ENCODE data around the gene RIC8B. TPM values are rescaled to one million over a fixed set of nuclear protein-coding genes. Genes with fewer than 3 reads are reported as not detected.
A peak's percentile ranks its signal among the peaks of the same experiment; 100 is the strongest.

The RIC8B gene
- total RNA-seq, 6 experiments from 2014 or later = 8.0 to 12.0 (median 10.2) TPM

DNA sequence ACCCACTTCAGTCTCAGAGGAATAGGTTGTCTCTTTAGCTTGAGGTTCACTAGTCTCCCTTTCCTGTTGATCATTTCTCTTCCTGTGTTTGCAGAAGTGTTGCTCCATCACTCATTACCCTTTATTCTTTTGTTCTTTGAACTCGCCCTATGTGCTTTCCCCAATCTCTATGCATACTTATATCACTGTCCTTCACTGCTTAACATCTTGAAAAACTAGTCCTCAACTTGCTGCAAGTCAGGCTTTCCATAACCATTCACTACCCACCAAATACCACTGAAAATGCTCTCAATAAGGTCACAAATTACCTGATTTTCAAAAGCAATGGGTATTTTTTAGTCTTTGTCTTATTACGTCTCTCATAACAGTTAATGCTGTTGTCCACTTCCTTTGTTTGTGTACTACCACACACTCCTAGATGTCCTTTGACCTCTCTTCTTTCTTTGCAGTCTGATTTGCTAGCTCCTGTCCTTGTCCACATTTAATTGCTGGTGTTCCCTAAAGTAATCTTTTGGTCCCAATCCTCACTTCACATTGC, 80.8 kb downstream of the RIC8B start:
- peaks cover 4% of the 10 kb centered on the region for H3K36me3 Mint-ChIP-seq (ENCODE audit: low read depth)
- H3K9me3 Mint-ChIP-seq = no peaks in the 10 kb centered on the region
- no peak for DNase-seq
- H3K27me3 Mint-ChIP-seq (ENCODE audit: insufficient read depth) = peaks cover 1% of the 10 kb centered on the region; the same call in 1 of the 2 replicates
- H3K27ac Mint-ChIP-seq = no peak overlapping the region
- TF ChIP-seq, protein P1, sequence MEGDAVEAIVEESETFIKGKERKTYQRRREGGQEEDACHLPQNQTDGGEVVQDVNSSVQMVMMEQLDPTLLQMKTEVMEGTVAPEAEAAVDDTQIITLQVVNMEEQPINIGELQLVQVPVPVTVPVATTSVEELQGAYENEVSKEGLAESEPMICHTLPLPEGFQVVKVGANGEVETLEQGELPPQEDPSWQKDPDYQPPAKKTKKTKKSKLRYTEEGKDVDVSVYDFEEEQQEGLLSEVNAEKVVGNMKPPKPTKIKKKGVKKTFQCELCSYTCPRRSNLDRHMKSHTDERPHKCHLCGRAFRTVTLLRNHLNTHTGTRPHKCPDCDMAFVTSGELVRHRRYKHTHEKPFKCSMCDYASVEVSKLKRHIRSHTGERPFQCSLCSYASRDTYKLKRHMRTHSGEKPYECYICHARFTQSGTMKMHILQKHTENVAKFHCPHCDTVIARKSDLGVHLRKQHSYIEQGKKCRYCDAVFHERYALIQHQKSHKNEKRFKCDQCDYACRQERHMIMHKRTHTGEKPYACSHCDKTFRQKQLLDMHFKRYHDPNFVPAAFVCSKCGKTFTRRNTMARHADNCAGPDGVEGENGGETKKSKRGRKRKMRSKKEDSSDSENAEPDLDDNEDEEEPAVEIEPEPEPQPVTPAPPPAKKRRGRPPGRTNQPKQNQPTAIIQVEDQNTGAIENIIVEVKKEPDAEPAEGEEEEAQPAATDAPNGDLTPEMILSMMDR (IDR thresholded peaks at IDR 0.05) = no peak
- peaks cover 8% of the 10 kb centered on the region for H3K4me1 Mint-ChIP-seq (ENCODE audit: low read depth)
- no peak overlapping the region for H3K4me3 Mint-ChIP-seq

DNA sequence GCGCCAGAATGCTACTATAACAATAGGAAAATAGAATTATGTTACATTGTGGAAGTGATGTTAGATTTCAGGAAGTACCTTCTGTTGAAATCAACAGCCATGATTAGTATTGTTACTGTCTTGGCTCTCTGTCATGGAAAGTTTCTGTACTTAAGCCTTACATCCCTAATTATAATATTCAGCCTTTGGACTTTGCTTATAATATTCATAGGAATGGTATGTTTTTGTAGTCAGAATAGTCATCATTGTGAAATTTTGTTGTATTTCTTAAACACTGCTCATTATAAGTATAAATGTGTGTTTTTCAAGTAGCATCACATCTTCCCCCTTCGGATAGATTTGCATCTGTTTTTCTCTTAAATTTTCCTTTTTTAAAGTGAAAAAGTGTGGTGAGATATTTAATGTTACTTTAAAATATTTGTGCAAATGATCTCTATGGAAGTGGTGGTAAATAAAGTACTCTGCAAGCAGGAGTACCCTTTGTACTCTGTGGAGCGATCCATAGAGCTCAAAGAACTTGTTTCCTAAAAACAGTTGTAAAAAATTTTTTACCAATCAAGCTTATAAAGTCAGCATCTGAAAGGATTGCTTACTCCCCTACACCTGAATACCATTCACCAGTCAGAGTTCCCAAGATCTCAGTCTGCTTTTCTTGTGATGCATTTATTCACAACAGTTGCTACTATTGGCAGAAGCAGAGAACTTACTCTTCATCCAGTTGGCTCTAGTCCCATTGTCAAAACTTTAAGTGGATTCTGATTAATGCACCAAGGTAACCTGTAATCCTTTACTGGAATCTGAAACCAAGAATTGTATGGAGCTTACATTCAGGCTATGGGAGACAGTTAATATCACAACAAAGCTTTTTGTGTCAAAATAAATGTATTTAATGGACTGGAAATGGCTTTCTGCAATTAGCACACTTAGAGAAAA, 87.8 kb downstream of the RIC8B start:
- peaks cover 63% of the 10 kb centered on the region for H3K4me1 Mint-ChIP-seq (ENCODE audit: low read depth)
- no peaks in the 10 kb centered on the region for H3K9me3 Mint-ChIP-seq
- H3K27ac Mint-ChIP-seq = peak overlapping the region; percentile 70
- H3K27me3 Mint-ChIP-seq (ENCODE audit: insufficient read depth) = no peaks in the 10 kb centered on the region
- H3K36me3 Mint-ChIP-seq (ENCODE audit: low read depth) = peaks cover 20% of the 10 kb centered on the region
- peak; percentile 80 for DNase-seq
- TF ChIP-seq, protein P1 (IDR thresholded peaks at IDR 0.05) = no peak
- H3K4me3 Mint-ChIP-seq = peak overlapping the region; percentile 39

DNA sequence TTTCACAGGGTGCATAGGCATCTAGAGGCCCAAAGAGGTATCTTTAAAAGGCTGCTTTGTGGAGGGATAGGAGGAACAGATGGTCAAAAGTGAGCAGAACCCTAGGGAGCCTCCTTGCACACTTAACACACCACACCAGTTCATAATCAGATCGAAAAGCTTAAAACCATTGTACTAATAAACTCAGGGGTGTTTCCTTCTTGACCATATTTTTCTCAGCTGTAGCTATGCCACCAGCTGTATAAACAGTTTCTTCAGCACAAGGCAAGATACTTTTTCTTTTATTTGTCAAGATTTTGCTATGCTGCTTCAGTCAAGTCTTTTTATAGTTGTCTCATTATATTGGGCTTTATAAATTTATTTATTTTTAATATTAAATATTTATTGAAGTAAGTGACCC, 88.7 kb downstream of the RIC8B start:
- H3K4me3 Mint-ChIP-seq = no peak overlapping the region
- H3K9me3 Mint-ChIP-seq = no peaks in the 10 kb centered on the region
- no peaks in the 10 kb centered on the region for H3K27me3 Mint-ChIP-seq (ENCODE audit: insufficient read depth)
- H3K4me1 Mint-ChIP-seq (ENCODE audit: low read depth) = peaks cover 69% of the 10 kb centered on the region
- H3K36me3 Mint-ChIP-seq (ENCODE audit: low read depth) = peaks cover 20% of the 10 kb centered on the region
- TF ChIP-seq, protein P1 (IDR thresholded peaks at IDR 0.05) = no peak
- DNase-seq = no peak
- peak overlapping the region; percentile 70 for H3K27ac Mint-ChIP-seq

DNA sequence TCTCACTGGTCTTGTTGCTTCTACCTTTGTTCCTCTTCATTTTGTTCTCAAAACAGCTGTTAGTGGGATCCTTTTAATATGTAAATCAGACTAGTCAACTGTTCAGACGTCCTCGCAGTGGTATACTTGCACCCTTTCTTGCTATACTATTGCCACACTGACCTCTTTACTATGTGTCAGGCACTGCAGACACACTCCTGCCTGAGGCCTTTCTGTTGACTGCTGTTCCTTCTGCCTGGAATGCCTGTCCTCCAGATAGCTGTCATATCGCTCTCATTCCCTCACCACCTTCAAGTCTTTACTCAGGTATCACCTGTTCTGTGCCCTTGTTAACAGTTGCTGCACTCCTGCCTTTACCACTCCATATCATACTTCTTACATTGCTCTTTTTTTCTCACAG, 91.2 kb downstream of the RIC8B start:
- Mint-ChIP-seq H3K27me3 (ENCODE audit: insufficient read depth) (no peaks in the 10 kb centered on the region), H3K27ac (no peak overlapping the region), H3K4me1 (ENCODE audit: low read depth) (peaks cover 68% of the 10 kb centered on the region), H3K9me3 (no peaks in the 10 kb centered on the region), H3K4me3 (no peak overlapping the region), H3K36me3 (ENCODE audit: low read depth) (peaks cover 20% of the 10 kb centered on the region)
- TF ChIP-seq, protein P1 (IDR thresholded peaks at IDR 0.05) = no peak
- no peak for DNase-seq

DNA sequence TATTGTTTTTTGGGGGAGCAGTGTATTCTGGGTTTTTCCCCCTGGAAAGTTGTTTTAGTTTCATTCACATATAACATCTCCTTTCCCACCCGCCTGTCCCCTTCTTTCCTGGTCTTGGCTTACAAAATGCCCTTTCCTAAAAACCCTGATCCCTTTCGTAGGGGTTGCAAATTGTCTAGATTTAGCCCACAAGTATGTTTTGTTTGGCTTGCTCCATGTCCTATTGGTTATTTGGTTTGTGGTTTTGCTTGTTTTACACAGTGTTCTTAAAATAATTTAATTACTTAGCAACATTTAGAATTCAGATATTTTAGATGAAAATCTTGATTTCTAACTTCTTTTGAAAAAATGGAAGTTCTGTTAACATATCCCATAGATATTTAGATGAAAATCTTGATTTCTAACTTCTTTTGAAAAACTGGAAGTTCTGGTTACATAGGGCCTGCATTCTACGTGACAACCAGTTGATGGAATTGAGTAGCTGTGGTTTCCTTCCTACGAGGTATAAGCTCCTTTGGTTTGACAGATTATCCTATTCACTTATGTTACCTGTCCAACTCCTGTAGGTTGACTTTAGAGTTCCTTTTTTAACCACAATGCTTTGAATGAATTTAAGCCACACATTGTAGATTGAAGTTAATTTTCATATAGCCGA, 92.1 kb downstream of the RIC8B start:
- no peak for DNase-seq
- Mint-ChIP-seq H3K4me1 (ENCODE audit: low read depth) (peaks cover 68% of the 10 kb centered on the region), H3K9me3 (no peaks in the 10 kb centered on the region), H3K4me3 (no peak overlapping the region), H3K27ac (no peak overlapping the region), H3K36me3 (ENCODE audit: low read depth) (peaks cover 22% of the 10 kb centered on the region), H3K27me3 (ENCODE audit: insufficient read depth) (no peaks in the 10 kb centered on the region)
- TF ChIP-seq, protein P1 (IDR thresholded peaks at IDR 0.05) = no peak

Data from HFFc6 (cell line).